GM13977 (cell line): ENCODE results near the gene OR5F1.

Source experiments
- DNase-seq: peaks from one replicate; pipeline ENCODE4 v3.0.0; 2012; ENCODE audit warnings: low spot score
- in situ Hi-C: fragments of 300-500 bp; cut with MboI; formaldehyde crosslinking; loops from one replicate; pipeline ENCODE4 v1.12.0; 2022; ENCODE audit warnings: low sequenced_read_pairs, low pct_unique_long_range_greater_than_20kb, mixed read lengths, inconsistent platforms; ENCODE audit not compliant: unreplicated experiment
- TF ChIP-seq, protein P1 (sequence below): IDR thresholded peaks from 2 replicates; pipeline ENCODE4 v1.5.1; 2012; ENCODE audit warnings: mild to moderate bottlenecking, control low read depth; ENCODE audit not compliant: insufficient read depth; ENCODE audit errors: extremely low read depth, missing control alignments

The OR5F1 gene

DNA sequence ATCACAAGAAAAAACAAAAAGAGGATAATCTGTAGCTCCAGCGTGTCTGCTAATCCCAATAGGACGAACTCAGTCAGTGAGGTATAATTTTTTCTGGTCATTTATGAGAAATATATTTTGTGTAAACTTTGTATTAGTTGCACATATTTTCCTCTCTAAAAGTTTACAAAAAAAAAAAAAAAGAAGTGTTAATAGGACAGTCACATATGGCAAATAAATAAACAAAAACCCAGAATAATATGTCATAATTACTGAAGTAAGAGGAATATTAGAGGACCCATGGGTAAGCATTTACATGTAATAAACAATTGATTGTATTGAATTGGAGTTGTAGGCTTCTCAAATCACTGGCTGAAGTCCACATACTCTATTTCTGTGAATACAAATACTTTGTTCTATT, at the start of gene OR5F1:
TSS of gene OR5F1 (minus strand) at position 101 of the 400 bp plus-strand sequence. CDS start at position 101, 0 bp downstream.
- in situ Hi-C loops = no loop called here
- DNase-seq = no peak
- TF ChIP-seq, protein P1, sequence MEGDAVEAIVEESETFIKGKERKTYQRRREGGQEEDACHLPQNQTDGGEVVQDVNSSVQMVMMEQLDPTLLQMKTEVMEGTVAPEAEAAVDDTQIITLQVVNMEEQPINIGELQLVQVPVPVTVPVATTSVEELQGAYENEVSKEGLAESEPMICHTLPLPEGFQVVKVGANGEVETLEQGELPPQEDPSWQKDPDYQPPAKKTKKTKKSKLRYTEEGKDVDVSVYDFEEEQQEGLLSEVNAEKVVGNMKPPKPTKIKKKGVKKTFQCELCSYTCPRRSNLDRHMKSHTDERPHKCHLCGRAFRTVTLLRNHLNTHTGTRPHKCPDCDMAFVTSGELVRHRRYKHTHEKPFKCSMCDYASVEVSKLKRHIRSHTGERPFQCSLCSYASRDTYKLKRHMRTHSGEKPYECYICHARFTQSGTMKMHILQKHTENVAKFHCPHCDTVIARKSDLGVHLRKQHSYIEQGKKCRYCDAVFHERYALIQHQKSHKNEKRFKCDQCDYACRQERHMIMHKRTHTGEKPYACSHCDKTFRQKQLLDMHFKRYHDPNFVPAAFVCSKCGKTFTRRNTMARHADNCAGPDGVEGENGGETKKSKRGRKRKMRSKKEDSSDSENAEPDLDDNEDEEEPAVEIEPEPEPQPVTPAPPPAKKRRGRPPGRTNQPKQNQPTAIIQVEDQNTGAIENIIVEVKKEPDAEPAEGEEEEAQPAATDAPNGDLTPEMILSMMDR = no peak

DNA sequence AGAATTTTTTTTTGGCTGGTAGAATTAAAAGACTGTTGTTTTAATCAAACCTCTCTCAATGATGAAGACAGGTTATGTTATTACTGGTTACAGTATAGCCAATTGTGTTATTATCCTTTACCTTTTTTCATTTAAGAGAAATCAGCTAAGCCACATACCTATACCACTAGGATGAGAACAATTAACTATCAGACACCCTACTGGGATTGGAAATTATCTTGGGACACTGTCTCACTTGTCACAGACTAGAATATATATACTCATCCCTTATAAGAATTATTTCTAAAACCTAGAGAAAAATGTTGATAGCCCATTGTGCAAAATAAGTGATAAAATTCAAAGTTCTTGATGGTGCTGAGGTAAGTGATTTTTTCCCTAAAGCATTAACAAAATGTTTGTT, 32.9 kb upstream of the OR5F1 start, which contains the start of gene OR5AS1:
TSS of gene OR5AS1 (plus strand) at position 301 of the 400 bp plus-strand sequence. CDS start 2,765 bp downstream, outside the sequence.
- in situ Hi-C loops = no loop called here
- TF ChIP-seq, protein P1 = no peak

DNA sequence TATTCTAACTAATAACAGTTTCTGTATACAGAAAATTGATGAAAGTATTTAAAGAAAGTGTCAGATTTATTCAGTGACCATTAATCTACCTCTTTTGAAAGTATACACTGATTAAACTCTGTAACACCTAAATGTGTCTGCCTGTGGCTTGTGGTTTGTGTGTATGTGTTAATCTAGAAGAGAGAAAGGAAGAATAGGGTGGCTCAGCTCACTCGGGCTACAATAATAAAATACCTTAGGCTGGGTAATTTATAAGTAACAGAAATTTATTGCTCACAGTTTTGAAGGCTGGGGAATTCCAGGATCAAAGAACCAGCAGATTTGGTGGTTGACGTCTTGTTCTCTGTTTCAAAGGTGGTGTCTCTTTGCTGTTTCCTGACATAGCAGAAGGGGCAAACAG, 19.4 kb upstream of the OR5F1 start:
- TF ChIP-seq, protein P1 = no peak
- in situ Hi-C loops = no loop called here
- DNase-seq = no peak

More for the DNA sequence above, 32.9 kb upstream of the OR5F1 start, which contains the start of gene OR5AS1:
- no peak for DNase-seq

DNA sequence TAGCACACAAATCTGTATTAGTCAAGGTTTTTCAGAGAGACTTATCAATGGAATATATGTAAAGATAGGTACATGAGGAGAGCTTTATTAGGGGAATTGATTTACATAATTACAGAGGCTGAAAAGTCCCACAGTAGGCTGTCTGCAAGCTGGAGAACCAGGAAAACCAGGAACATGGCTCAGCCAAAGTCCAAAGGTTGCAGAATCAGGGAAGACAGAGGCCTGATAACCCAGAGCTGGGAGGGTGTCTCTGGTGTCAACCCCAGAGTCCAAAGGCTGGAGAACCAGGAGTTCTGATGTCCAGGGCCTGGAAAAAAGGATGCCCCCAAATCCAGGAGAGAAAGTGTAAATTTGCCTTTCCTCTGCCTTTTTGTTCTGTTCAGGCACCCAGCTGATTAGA, 16.3 kb upstream of the OR5F1 start:
- DNase-seq = no peak
- TF ChIP-seq, protein P1 = no peak
- in situ Hi-C loops = no loop called here

DNA sequence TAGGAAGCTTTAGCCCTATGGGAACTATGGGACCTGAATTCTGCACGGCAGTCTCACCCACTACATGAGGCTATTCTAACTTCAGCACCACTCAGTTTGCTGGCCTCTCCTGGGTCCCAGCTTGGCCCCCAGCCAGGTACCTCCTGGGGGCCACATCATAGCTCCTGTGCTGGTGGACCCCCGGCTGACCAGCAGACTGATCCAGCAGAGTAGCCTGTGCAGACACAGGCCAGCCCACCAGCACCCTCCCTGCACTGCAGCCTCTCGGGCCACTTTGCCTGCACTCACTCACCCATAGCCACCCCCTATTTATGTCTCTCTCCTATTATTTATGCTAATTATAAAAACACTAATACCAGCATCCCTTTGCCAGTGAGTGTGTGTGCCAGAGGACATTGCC, 23.5 kb downstream of the OR5F1 start:
- in situ Hi-C loops = no loop called here
- TF ChIP-seq, protein P1 = no peak
- DNase-seq = no peak

DNA sequence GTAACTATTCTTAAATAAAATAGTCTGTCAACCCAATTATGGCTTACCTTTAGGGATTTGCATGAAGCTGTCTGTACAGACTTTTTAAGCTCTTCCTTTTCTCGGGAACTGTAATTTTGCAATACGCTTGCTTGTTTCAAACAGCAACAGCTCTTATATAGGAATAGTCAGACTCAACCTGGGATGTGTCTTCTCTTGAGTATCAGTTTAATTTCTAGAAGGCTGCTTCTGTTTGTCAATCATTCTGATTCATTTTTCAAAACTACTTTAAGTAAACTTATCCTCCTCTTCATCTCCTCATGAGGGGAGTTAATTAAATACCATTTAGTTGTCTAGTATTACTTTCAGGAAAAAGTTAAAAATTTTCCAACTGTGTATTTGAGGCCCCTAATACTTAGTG, 24.6 kb downstream of the OR5F1 start, which contains the start of gene OR10AG1:
TSS of gene OR10AG1 (minus strand) at position 101 of the 400 bp plus-strand sequence. CDS start at position 63, 38 bp downstream.
- TF ChIP-seq, protein P1 = no peak
- in situ Hi-C loops = no loop called here
- no peak for DNase-seq
